ENCODE measurements around the gene SNX13.
"Not testable (repeated sequence)": the region's sequence is repeated elsewhere in the genome, so short reads cannot be mapped to it uniquely, and the experiment has no call there.

Gene SNX13

GRCh38 chr7:17912536-17913235 is 27.6 kb downstream of the SNX13 start:
- no peaks in the 10 kb centered on the region for H3K4me1 ChIP-seq (ENCODE audit: control insufficient read depth, insufficient read depth, low read length)
- peaks cover 0 to 2% of the 10 kb centered on the region in 2 donors for H3K9me3 ChIP-seq (ENCODE audit: control insufficient read depth in 2 of 2, low read length in 2 of 2)
- peaks cover 0 to 6% of the 10 kb centered on the region in 2 donors for H3K36me3 ChIP-seq (ENCODE audit: control insufficient read depth in 2 of 2, insufficient read depth in 2 of 2, low read length in 2 of 2)
- no peak overlapping the region for H3K27ac ChIP-seq (ENCODE audit: low read length)
- H3K9ac ChIP-seq (ENCODE audit: low read length in 2 of 2) = no peak overlapping the region
- H3K4me3 ChIP-seq (ENCODE audit: low read length in 2 of 2) = no peak overlapping the region
- no peaks in the 10 kb centered on the region for H3K27me3 ChIP-seq (ENCODE audit: control insufficient read depth in 1 of 2, insufficient read depth in 2 of 2, low read length in 2 of 2)

GRCh38 chr7:17912050-17912449 is 28.2 kb downstream of the SNX13 start:
- Histone ChIP-seq H3K9ac (ENCODE audit: low read length in 2 of 2) (no peak overlapping the region), H3K4me1 (ENCODE audit: control insufficient read depth, insufficient read depth, low read length) (no peaks in the 10 kb centered on the region), H3K27me3 (ENCODE audit: control insufficient read depth in 1 of 2, insufficient read depth in 2 of 2, low read length in 2 of 2) (no peaks in the 10 kb centered on the region), H3K27ac (ENCODE audit: low read length) (no peak overlapping the region), H3K4me3 (ENCODE audit: low read length in 2 of 2) (no peak overlapping the region), H3K9me3 (ENCODE audit: control insufficient read depth in 2 of 2, low read length in 2 of 2) (peaks cover 0 to 1% of the 10 kb centered on the region in 2 donors), H3K36me3 (ENCODE audit: control insufficient read depth in 2 of 2, insufficient read depth in 2 of 2, low read length in 2 of 2) (peaks cover 0 to 6% of the 10 kb centered on the region in 2 donors)

- Histone ChIP-seq H3K9me3 (ENCODE audit: control insufficient read depth in 2 of 2, low read length in 2 of 2) (no peaks in the 10 kb centered on the region), H3K27ac (ENCODE audit: low read length) (no peak overlapping the region), H3K4me3 (ENCODE audit: low read length in 2 of 2) (no peak overlapping the region), H3K27me3 (ENCODE audit: control insufficient read depth in 1 of 2, insufficient read depth in 2 of 2, low read length in 2 of 2) (no peaks in the 10 kb centered on the region), H3K9ac (ENCODE audit: low read length in 2 of 2) (no peak overlapping the region), H3K36me3 (ENCODE audit: control insufficient read depth in 2 of 2, insufficient read depth in 2 of 2, low read length in 2 of 2) (peaks cover 0 to 6% of the 10 kb centered on the region in 2 donors), H3K4me1 (ENCODE audit: control insufficient read depth, insufficient read depth, low read length) (no peaks in the 10 kb centered on the region)
These were observed 29.9 kb downstream of the SNX13 start for GRCh38 chr7:17910377-17910776.

GRCh38 chr7:17909310-17909709 is 31.0 kb downstream of the SNX13 start:
- not testable (repeated sequence) for H3K9me3 ChIP-seq (ENCODE audit: control insufficient read depth in 2 of 2, low read length in 2 of 2); H3K27me3 ChIP-seq (ENCODE audit: control insufficient read depth in 1 of 2, insufficient read depth in 2 of 2, low read length in 2 of 2); H3K27ac ChIP-seq (ENCODE audit: low read length); H3K4me1 ChIP-seq (ENCODE audit: control insufficient read depth, insufficient read depth, low read length); H3K36me3 ChIP-seq (ENCODE audit: control insufficient read depth in 2 of 2, insufficient read depth in 2 of 2, low read length in 2 of 2); H3K4me3 ChIP-seq (ENCODE audit: low read length in 2 of 2); H3K9ac ChIP-seq (ENCODE audit: low read length in 2 of 2)

GRCh38 chr7:17907014-17907413 is 33.3 kb downstream of the SNX13 start:
- H3K27me3 ChIP-seq (ENCODE audit: control insufficient read depth in 1 of 2, insufficient read depth in 2 of 2, low read length in 2 of 2) = no peaks in the 10 kb centered on the region
- H3K4me3 ChIP-seq (ENCODE audit: low read length in 2 of 2) = no peak overlapping the region
- H3K9me3 ChIP-seq (ENCODE audit: control insufficient read depth in 2 of 2, low read length in 2 of 2) = no peaks in the 10 kb centered on the region
- no peak overlapping the region for H3K9ac ChIP-seq (ENCODE audit: low read length in 2 of 2)
- H3K27ac ChIP-seq (ENCODE audit: low read length) = no peak overlapping the region
- H3K36me3 ChIP-seq (ENCODE audit: control insufficient read depth in 2 of 2, insufficient read depth in 2 of 2, low read length in 2 of 2) = peaks cover 0 to 6% of the 10 kb centered on the region in 2 donors
- H3K4me1 ChIP-seq (ENCODE audit: control insufficient read depth, insufficient read depth, low read length) = no peaks in the 10 kb centered on the region

- Histone ChIP-seq H3K27me3 (ENCODE audit: control insufficient read depth in 1 of 2, insufficient read depth in 2 of 2, low read length in 2 of 2) (no peaks in the 10 kb centered on the region), H3K9me3 (ENCODE audit: control insufficient read depth in 2 of 2, low read length in 2 of 2) (no peaks in the 10 kb centered on the region)
These were observed 37.0 kb downstream of the SNX13 start for GRCh38 chr7:17903337-17903736.

GRCh38 chr7:17902599-17902998 is 37.7 kb downstream of the SNX13 start:
- Histone ChIP-seq H3K9ac (ENCODE audit: low read length in 2 of 2) (no peak overlapping the region), H3K9me3 (ENCODE audit: control insufficient read depth in 2 of 2, low read length in 2 of 2) (no peaks in the 10 kb centered on the region), H3K4me3 (ENCODE audit: low read length in 2 of 2) (no peak overlapping the region), H3K27ac (ENCODE audit: low read length) (no peak overlapping the region), H3K27me3 (ENCODE audit: control insufficient read depth in 1 of 2, insufficient read depth in 2 of 2, low read length in 2 of 2) (no peaks in the 10 kb centered on the region), H3K4me1 (ENCODE audit: control insufficient read depth, insufficient read depth, low read length) (no peaks in the 10 kb centered on the region), H3K36me3 (ENCODE audit: control insufficient read depth in 2 of 2, insufficient read depth in 2 of 2, low read length in 2 of 2) (no peaks in the 10 kb centered on the region)

More at GRCh38 chr7:17903337-17903736, 37.0 kb downstream of the SNX13 start:
- Histone ChIP-seq H3K4me3 (ENCODE audit: low read length in 2 of 2) (no peak overlapping the region), H3K9ac (ENCODE audit: low read length in 2 of 2) (no peak overlapping the region), H3K4me1 (ENCODE audit: control insufficient read depth, insufficient read depth, low read length) (no peaks in the 10 kb centered on the region), H3K27ac (ENCODE audit: low read length) (no peak overlapping the region), H3K36me3 (ENCODE audit: control insufficient read depth in 2 of 2, insufficient read depth in 2 of 2, low read length in 2 of 2) (no peaks in the 10 kb centered on the region)

- Histone ChIP-seq H3K4me3 (ENCODE audit: low read length in 2 of 2) (no peak overlapping the region), H3K36me3 (ENCODE audit: control insufficient read depth in 2 of 2, insufficient read depth in 2 of 2, low read length in 2 of 2) (no peaks in the 10 kb centered on the region), H3K27me3 (ENCODE audit: control insufficient read depth in 1 of 2, insufficient read depth in 2 of 2, low read length in 2 of 2) (no peaks in the 10 kb centered on the region), H3K27ac (ENCODE audit: low read length) (no peak overlapping the region), H3K4me1 (ENCODE audit: control insufficient read depth, insufficient read depth, low read length) (no peaks in the 10 kb centered on the region), H3K9ac (ENCODE audit: low read length in 2 of 2) (no peak overlapping the region), H3K9me3 (ENCODE audit: control insufficient read depth in 2 of 2, low read length in 2 of 2) (no peaks in the 10 kb centered on the region)
These were observed 39.8 kb downstream of the SNX13 start for GRCh38 chr7:17900464-17900863.

GRCh38 chr7:17898111-17898510 is 42.2 kb downstream of the SNX13 start:
- H3K27ac ChIP-seq (ENCODE audit: low read length) = no peak overlapping the region
- no peaks in the 10 kb centered on the region for H3K4me1 ChIP-seq (ENCODE audit: control insufficient read depth, insufficient read depth, low read length)
- no peaks in the 10 kb centered on the region for H3K36me3 ChIP-seq (ENCODE audit: control insufficient read depth in 2 of 2, insufficient read depth in 2 of 2, low read length in 2 of 2)
- H3K9ac ChIP-seq (ENCODE audit: low read length in 2 of 2) = no peak overlapping the region
- no peak overlapping the region for H3K4me3 ChIP-seq (ENCODE audit: low read length in 2 of 2)
- no peaks in the 10 kb centered on the region for H3K9me3 ChIP-seq (ENCODE audit: control insufficient read depth in 2 of 2, low read length in 2 of 2)
- no peaks in the 10 kb centered on the region for H3K27me3 ChIP-seq (ENCODE audit: control insufficient read depth in 1 of 2, insufficient read depth in 2 of 2, low read length in 2 of 2)

GRCh38 chr7:17887286-17887685 is 53.0 kb downstream of the SNX13 start:
- peaks cover 4 to 19% of the 10 kb centered on the region in 2 donors for H3K36me3 ChIP-seq (ENCODE audit: control insufficient read depth in 2 of 2, insufficient read depth in 2 of 2, low read length in 2 of 2)
- no peak overlapping the region for H3K27ac ChIP-seq (ENCODE audit: low read length)
- H3K4me1 ChIP-seq (ENCODE audit: control insufficient read depth, insufficient read depth, low read length) = no peaks in the 10 kb centered on the region
- no peaks in the 10 kb centered on the region for H3K9me3 ChIP-seq (ENCODE audit: control insufficient read depth in 2 of 2, low read length in 2 of 2)
- no peaks in the 10 kb centered on the region for H3K27me3 ChIP-seq (ENCODE audit: control insufficient read depth in 1 of 2, insufficient read depth in 2 of 2, low read length in 2 of 2)
- no peak overlapping the region for H3K9ac ChIP-seq (ENCODE audit: low read length in 2 of 2)
- no peak overlapping the region for H3K4me3 ChIP-seq (ENCODE audit: low read length in 2 of 2)

- Histone ChIP-seq H3K4me3 (ENCODE audit: low read length in 2 of 2) (no peak overlapping the region), H3K36me3 (ENCODE audit: control insufficient read depth in 2 of 2, insufficient read depth in 2 of 2, low read length in 2 of 2) (peaks cover 2 to 15% of the 10 kb centered on the region in 2 donors)
These were observed 57.6 kb downstream of the SNX13 start for GRCh38 chr7:17882685-17883084.

More at GRCh38 chr7:17882685-17883084, 57.6 kb downstream of the SNX13 start:
- Histone ChIP-seq H3K27me3 (ENCODE audit: control insufficient read depth in 1 of 2, insufficient read depth in 2 of 2, low read length in 2 of 2) (no peaks in the 10 kb centered on the region), H3K9ac (ENCODE audit: low read length in 2 of 2) (no peak overlapping the region), H3K4me1 (ENCODE audit: control insufficient read depth, insufficient read depth, low read length) (no peaks in the 10 kb centered on the region), H3K9me3 (ENCODE audit: control insufficient read depth in 2 of 2, low read length in 2 of 2) (no peaks in the 10 kb centered on the region), H3K27ac (ENCODE audit: low read length) (no peak overlapping the region)

All from stomach smooth muscle (tissue), 2 donors.